Stimulated activated CD4-positive, alpha-beta T cell treated with anti-CD3 and anti-CD28 coated beads, Interleukin-1b, Interleukin-23, amount 100 ng/mL, for 4 hours (primary cell): ENCODE data around the gene MPEG1.
A peak's percentile ranks its signal among the peaks of the same experiment; 100 is the strongest.

ENCODE experiments used
- DNase-seq, 2 donors: peaks; one replicate each; pipeline ENCODE4 v3.0.0-alpha.2; 2020; ENCODE audit warnings: low read depth in 2 of 2

MPEG1 gene

DNA sequence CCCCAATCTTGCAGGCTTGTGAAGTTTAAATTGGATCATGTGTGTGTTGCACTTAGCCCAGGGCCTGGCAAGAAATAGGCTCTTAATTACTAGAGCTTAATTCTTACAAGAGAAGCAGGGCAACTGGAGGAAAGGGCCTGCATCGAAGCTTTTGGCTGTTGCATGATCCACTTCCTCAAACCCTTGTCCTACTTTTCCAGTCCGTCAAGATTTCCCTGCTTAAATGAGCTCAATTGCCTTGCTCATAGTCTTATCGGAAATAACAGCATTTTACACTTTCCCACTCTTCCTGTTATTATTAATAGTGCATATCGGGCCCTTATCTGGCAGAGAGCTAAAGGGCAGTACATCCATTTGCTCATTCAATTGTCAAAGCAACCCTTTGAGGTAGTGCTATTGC is 22.7 kb downstream of the MPEG1 start:
- DNase-seq, result no peak

DNA sequence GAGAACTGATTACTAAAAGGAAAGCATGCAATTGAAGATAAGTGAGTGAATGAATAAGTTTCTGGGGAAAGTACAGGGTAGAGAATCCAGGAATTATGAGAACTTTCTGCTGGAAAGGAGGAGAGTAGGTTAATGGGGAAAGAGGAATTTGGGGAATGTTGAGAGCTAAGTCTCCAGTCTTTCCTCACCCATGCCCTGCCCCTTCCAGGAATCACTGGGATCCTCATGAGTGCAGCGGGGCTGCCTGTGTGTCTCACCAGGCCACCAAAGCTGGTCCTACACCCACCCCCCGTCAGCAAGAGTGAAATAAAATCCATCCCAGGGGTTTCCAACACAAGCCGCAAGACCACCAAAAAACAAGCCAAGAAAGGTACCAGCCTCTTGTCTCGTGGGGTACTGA is 23.8 kb downstream of the MPEG1 start:
- no peak for DNase-seq

DNA sequence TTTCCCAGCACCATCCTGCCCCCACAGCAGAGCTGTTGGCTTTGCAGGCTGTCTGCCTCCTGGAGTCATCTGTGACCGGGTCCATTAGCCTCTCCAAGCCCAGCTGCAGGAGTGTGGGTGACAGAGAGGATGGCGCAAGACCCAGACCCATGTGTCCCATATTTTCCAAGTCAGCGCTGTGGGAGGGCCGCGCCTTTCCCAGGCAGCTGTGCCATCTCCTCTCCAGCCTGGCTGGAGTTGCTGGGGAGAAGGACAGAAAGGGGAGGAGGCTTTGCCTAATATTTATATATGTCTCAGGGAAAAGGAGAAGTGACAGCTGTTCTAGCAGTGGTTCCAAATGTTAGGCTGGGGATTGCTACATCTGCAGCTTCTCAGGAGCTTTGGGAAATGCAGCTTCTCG is 25.1 kb downstream of the MPEG1 start:
- no peak for DNase-seq

DNA sequence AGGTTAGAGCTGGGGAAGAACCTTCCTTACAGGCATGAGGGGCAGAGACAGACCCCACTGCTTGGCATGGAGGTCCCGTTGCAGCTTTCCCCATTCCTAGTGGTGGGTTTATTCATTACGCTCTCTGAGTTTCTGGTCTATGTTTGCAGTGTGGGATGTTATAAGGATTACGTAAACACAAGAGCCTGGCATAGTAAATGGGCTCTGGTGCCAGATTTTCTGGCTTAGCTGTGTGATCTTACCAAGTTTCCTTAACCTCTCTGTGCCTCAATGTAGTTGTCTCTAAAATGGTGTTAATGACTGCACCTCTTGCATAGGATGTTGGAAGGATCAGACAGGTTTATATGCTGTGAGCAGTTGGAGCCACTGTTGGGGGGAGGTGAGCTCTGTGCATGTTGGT is 25.7 kb downstream of the MPEG1 start:
- no peak for DNase-seq

DNA sequence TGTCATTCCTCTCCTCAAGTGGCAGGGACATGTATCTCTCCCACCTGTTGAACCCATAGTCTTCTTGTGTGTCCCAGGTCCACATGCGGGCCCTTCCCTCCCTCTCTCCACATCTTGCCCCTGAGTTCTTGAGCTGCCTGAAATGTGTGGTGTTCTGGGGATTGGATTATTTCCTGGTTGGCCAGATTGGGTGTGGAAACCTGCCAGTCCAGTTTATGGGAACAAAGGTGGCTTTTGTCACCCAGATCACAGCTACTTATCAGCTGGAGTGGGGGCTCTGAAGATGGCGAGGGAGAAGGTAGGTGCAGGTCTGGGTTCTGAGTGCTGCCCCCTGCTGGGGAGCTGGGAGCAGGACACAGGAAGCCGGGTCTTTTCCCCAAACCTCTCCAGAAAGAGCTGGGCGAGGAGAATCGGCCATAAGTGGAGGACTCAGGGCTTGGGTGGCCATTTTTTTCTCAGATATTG is 26.6 kb downstream of the MPEG1 start:
- DNase-seq, result peak; percentile 36 to 45

DNA sequence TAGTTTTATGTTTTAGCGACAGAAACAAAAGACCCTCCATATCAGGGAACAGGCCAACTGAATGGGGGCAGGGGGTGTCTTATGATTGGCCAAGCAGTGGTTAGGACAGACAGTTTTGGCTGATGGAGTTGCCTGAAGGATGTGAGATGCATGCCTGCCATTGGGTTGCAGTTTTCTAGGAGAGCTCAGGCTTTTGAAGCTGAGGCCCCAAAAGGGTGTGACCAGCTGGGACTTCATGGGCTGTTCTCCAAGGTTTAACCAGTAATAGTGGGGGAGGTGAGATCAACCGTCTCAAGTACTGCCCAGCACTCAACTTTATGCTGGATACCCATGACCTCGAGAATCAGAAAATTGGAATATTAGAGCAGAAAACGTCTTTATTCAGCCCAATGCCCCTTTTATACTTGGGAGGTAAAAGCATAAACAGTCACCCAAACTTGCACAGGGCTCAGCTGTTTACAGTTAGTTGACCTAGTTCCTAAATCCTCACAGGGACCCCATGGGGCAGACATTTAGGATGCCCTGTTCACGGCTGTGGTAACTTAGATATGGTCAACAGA is 27.3 kb downstream of the MPEG1 start:
- DNase-seq, result no peak

DNA sequence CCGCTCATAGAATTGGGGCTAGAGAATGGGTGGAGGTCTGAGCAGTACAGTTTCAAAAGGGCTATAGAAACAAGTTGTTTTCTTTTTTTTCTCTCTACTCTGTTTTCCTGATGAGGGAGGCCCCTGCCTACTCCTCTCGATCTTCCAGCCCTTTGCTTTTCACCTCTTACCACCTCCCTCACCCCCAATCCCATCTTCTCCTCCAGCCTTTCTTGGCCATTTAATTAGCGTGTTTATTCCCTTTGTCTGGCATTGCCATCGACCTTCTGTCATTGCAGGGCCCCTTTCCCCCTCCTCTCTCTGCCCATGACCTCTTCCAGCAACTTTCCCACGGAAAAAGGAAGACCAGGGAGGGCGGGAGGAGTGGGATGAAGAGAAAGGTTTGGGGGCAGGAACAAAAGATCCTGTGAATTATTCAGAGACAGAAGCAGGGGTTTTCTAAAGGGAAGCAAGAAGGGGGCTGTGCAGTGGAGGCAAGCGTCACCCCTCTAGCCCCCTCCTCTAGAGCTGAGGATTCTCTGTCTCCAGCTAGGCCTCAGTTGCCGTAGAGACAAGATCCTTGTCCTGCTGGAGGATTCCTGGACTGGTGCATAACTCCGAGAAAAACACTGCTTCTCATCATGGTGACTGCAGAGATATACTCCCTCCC is 27.9 kb downstream of the MPEG1 start:
- no peak for DNase-seq

DNA sequence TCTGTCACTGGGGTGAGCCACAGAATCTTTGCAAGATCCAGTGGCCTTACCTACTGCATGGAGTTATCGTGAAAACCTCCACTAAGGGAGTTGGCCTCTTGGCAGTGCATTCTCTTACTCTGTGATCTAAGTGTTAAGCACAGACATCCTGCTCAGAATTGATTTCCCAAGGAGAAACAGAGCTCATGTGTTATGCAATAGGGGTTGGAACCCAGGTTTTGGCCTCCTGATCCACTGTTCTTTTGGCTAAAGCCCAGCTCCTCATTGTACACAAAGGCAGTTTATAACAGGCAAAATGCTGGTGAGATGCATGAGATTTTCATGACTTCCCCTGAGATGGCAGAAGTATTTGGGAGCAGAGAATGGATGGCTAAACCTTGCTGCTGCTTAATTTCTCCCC is 29.0 kb downstream of the MPEG1 start:
- no peak for DNase-seq

DNA sequence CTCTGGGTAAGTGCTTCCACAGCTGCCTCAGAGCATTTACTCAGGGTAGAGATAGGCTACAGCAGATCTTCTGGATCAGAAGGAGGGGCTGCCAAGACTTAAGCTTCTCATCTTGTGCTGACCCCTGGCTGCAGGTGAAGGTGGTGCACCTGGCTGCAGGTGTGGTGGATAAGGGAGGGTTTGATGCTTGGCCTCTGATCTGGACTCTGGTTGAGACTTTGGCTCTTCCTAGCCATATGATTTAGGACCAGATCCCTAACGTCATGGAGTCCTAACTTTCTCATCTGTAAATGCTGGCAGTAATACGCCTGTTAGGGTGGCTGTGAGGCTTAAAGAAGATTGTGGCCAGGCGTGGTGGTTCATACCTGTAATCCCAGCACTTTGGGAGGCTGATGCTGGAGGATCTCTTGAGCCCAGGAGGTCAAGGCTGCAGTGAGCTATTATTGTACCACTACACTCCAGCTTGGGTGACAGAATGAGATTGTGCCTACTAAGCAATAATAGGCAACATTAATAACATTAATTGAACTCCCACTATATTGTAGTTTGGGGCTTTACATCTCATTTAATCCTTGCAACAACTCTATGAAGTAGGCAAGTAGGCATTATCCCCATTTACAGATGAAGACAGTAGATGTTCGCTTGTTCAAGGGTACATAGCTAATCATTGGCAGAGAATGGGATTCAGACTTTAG is 30.1 kb downstream of the MPEG1 start:
- DNase-seq, result no peak

DNA sequence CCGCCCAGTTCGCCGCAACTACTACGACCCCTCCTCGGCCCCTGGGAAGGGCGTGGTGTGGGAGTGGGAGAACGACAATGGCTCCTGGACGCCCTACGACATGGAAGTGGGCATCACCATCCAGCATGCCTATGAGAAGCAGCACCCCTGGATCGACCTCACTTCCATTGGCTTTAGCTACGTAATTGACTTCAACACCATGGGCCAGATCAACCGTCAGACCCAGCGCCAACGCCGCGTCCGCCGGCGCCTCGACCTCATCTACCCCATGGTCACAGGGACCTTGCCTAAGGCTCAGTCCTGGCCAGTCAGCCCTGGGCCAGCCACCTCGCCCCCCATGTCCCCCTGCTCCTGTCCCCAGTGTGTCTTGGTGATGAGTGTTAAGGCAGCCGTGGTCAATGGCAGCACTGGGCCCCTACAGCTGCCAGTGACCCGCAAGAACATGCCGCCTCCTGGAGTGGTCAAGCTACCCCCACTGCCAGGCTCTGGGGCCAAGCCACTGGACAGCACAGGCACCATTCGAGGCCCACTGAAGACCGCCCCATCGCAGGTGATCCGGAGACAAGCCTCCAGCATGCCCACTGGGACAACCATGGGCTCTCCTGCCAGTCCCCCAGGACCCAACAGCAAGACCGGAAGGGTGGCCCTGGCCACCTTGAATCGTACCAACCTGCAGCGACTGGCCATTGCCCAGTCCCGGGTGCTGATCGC is 30.8 kb downstream of the MPEG1 start:
- no peak for DNase-seq

DNA sequence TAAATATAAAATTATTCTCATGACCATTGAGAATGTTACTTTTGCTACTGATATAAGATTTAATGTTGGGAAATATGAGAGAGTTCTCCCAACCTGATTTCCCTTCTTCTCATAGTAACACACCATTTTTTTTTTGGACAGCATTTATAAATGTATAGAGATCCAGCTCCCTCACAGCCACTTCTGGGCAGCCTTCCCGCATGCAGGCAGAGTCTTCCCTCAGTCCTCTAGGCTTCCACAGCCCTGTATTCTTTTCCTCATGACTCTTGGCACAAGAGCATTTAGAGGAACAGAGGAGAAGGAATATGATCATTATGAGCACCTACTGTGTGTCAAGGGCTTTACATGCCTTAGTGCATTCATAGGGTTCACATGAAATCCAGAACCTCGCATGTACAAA is 31.8 kb downstream of the MPEG1 start:
- no peak for DNase-seq

DNA sequence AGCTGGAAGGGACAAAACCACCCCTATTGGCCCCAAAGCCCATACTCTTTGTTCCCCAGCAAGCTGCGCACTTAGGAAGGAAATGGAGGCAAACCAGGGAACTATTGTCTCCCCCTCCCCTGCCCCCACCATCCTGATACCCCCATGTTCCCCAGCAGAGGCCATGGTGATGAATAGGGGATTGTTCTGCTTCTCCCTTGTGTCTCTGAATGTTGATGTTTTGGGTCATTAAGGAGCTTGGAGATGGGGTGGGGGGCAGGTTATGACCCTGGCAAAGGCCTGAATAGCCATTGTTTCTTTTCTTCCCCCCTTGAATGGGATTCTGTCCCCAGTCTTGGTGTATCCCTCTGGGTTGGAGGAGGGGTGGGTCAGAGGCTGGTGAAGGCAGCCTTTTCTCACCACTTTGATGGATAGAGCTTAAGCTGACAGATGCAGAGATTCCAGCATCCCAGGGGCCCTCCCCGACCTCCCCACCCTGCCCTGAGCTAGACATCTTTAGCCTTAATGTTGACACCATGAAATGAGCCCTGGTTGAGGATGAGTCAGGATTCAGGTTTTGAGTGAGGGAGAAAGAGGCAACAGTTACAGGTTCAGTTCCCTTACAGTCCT is 32.5 kb downstream of the MPEG1 start:
- DNase-seq, result no peak

DNA sequence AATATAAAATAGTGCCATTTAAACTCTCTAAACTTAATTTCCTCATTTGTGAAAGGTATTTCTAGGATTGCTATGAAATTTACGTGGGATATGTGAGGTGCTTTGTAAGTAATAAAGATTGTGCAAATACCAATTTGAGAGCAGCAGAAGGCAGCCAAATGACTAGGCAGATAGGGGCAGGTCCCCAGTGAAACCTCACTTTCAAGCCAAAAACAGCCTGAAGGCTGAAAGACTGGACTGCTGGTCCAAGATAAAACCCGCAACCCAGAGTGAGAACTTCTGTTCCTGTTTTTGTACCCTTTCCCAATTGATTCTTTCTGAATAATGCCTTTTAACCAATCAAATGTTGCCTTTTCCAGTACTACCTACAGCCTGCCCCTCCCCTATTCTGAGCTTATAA is 33.6 kb downstream of the MPEG1 start:
- no peak for DNase-seq

DNA sequence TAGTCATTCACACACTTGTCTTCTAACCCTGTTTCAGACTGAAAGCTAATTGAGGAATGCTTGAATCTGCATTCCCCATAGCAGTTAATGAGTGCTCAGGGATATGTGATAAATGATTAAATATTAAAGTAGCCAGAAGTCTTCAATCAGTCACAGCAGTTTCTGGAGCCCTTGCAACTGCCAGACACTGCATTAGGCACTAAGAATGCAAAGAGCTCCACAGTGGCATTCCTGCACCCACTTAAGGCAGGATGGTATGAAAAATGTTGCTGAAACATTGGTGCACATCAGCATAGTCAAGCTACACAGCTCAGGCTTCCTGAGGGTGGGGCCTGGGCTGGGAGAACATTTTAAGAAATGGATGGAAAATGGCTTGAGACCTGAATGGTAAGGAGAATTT is 34.3 kb downstream of the MPEG1 start:
- no peak for DNase-seq

DNA sequence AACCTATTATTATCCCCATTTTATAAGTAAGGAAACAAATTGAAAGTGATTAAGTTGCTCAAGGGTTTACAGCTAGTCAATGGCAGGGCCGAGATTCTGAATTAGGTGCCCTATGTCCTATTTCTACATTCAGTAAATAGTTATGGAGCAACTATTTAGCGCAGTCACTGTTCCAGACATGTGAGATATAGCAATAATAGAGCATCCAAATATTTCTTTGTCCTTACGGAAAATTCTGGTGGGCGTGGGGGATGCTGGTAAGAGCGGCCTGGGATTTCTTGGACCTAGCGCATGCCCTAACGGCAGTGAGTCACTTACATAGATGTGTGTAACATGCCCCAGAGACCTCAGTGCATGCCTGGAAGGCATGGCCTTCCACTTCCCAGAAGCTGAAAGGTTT is 36.4 kb downstream of the MPEG1 start:
- no peak for DNase-seq

DNA sequence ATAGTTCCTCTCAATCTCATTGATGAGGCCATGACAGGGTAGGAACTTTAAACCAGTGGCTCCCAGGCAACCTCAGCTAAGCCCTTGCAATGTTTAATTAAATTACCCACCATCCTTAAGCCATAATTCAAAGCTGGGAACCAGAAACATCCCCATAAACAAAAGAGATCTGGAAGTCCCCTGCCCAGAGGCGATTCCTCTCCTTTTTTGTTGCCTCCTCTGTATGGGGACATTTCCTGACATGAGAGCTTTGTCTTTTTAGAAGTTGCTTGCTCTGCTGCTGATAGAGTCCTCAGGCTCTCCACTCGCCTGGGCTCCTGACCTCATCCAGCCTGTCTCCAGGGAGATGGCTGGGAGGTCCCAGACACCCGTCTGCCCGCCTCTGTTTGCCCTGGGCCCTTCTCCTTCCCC is 37.6 kb downstream of the MPEG1 start:
- no peak for DNase-seq

DNA sequence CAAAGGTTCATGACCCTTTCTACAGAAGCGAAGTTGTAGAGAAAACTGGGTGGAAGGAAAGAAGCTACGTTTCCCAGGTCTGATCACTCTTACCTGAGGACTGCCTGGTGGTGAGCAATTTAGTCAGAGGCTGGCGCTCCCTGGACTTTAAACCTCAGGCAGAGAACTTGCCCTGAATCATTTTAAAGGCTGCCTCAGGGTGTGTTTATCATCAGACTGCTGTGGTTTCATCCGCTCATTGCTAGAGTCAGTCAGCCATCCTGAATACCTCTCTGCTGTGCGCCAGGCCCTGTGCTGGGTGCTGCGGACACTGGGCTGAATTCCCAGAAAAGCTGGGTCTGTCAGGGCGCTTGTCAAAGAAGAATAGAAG is 38.1 kb downstream of the MPEG1 start:
- DNase-seq, result no peak

DNA sequence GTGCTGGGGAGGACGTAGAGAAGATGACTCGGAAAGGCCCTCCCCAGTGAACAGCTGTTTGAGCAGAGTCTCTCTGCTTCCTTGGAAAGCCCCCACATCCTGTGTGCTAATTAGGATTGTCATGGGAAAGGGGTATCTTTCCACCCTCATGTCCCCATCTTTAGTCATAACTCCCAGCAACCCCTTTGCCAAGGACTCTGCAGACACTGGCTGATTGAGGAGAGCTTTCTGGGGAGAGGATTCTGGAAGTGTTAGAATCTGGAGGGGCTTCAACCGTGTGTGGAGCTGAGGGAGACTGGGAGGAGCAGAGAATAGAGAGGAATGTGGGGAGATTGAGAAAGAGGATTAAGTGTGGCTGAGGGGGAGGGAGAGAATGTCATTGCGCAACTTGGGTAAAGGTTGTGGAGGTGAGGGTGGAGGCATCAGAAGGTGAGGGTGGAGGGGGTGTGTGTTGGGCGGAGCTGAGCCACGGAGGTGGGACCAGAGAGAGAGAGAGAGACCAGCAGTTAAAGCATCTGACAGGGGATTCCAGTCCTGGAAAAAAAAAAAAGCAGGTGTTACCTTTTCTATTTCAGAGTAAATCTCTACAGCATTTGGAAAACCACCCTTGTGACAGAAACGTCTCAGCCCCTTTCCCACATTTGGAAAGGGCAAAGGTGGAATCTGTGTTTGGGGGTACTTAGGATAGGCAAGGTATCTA is 38.6 kb downstream of the MPEG1 start:
- no peak for DNase-seq

DNA sequence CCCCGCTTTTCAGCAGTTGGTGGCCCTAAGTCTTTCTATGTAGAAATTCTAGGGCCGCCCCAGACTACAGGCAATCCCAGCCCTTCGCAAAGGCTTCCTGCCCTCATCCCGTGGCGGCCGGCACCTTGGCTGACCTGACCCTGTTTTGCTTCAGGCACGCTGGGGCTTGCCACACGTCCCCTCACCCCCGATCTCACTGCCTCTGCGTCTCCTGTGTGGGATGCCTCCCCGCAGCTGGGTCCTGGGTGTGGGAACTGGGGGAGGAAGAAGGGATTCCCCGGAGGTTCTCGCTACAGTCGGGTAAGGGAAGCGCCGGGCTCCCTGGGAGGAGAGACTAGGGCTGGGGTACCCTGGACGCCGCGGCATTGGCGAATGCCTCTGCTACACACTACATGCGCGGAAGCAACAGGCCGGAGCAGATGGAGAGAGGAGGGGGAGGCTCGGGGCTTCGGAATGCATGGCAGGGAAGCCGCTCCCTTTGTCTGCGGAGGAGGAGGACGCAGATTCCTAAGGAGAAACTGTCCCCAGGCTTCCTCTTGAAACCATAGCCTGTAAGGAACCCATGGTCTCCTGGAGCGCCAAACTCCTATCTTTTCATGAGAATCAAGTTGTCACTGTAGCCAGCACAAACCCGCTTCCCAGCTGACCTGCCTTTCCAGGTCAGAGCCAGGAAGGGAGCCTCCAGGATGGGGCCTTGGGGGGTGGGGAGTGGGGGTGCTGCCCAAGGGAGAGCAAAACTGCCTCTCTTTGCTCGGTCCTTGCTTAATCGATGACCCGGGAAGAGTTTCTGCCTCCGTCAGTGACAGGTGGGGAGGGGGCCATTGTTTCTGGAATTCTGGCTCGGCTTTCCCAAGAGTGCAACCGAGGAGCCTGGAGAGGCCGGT is 39.4 kb downstream of the MPEG1 start:
- peak in 1 of 2 donors; percentile 5 for DNase-seq

DNA sequence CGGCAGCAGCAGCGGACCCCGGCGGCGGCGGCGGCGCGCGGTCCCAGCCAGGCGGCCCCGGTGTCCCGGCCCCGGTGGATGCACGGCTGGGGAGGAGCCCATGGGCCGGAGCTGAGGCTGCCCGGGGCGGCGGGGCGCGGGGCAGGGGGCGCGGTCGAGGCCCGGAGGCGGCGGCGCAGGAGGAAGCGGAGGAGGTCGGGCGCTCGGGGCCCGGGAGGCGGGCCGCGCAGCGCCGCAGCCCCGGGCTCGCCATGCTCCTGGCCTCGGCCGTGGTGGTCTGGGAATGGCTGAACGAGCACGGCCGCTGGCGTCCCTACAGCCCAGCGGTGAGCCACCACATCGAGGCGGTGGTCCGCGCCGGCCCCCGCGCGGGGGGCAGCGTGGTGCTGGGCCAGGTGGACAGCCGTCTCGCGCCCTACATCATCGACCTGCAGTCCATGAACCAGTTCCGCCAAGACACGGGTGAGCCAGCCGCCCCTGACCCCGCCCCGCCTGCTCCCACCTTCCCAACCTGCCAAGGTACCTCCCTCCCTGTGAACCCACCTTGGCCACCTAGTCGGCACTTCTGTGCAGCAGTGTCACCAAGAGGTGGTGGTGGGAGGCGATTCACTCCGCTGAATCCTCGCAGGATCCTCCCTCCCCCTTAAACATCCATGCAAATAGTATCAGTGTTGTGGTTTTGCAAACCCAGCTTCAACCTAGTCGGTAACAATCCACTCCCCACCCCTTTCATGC is 40.2 kb downstream of the MPEG1 start:
- DNase-seq, result peak in 1 of 2 donors; percentile 17
